Activated CD4-positive, alpha-beta memory T cell treated with anti-CD3 and anti-CD28 coated beads, Interleukin-2, amount 10 ng/mL, durations not matched to agents 7 days and 5 days (primary cell): ENCODE results near the gene SYT2. TPM values are rescaled to one million over a fixed set of nuclear protein-coding genes. Genes with fewer than 3 reads are reported as not detected.
"Not testable (repeated sequence)": the region's sequence is repeated elsewhere in the genome, so short reads cannot be mapped to it uniquely, and the experiment has no call there.

Source experiments
- CTCF ChIA-PET: fragments of 350-600 bp; sonication (Branson Sonifier 250); formaldehyde crosslinking; loops from one replicate; lab custom pipeline; 2021; ENCODE audit warnings: antibody characterized with exemption, inconsistent platforms; lab: Charles Lee
- POLR2A ChIA-PET: fragments of 350-600 bp; sonication (Branson Sonifier 250); formaldehyde crosslinking; loops from one replicate; lab custom pipeline; 2021; ENCODE audit warnings: antibody characterized with exemption; lab: Charles Lee
- DNase-seq: peaks from one replicate; pipeline ENCODE4 v3.0.0-alpha.2; 2020
- H3K27ac Mint-ChIP-seq: one replicate; pipeline ENCODE4 v1.8.0; 2021; ENCODE audit warnings: mild to moderate bottlenecking, mixed read lengths
- H3K27me3 Mint-ChIP-seq: one replicate; pipeline ENCODE4 v1.8.0; 2021; ENCODE audit warnings: mixed read lengths
- H3K36me3 Mint-ChIP-seq: one replicate; pipeline ENCODE4 v1.8.0; 2021; ENCODE audit warnings: low read depth, mixed read lengths
- H3K4me1 Mint-ChIP-seq: one replicate; pipeline ENCODE4 v1.8.0; 2021; ENCODE audit warnings: mixed read lengths
- H3K4me3 Mint-ChIP-seq: one replicate; pipeline ENCODE4 v1.8.0; 2021; ENCODE audit warnings: mild to moderate bottlenecking, mixed read lengths
- H3K9me3 Mint-ChIP-seq: one replicate; pipeline ENCODE4 v1.8.0; 2021; ENCODE audit warnings: mixed read lengths
- total RNA-seq, 2 experiments: library from RNA; stranded (reverse); gene quantifications; one replicate each; pipeline ENCODE4 v1.2.3, GENCODE V29; 2021

SYT2 gene
- total RNA-seq, 2 experiments from 2014 or later: not detected

- Mint-ChIP-seq H3K4me3 (no peak overlapping the region), H3K36me3 (no peaks in the 10 kb centered on the region), H3K4me1 (peaks cover 14% of the 10 kb centered on the region), H3K27ac (no peak overlapping the region), H3K27me3 (no peaks in the 10 kb centered on the region), H3K9me3 (no peaks in the 10 kb centered on the region)
- no peak for DNase-seq
- ChIA-PET CTCF (interaction anchor here (1.1 kb wide), 1 partner anchor 133 kb away, joined by 3 read pairs; no protein-coding TSS in a partner anchor), POLR2A (interaction anchor here (1.6 kb wide), 1 partner anchor 10 kb away, joined by 10 read pairs; no protein-coding TSS in a partner anchor)
Measured at GRCh38 chr1:202586871-202587270, 123.4 kb downstream of the SYT2 start.

- no peaks in the 10 kb centered on the region for H3K36me3 Mint-ChIP-seq
- DNase-seq: no peak
- no peaks in the 10 kb centered on the region for H3K27me3 Mint-ChIP-seq
- H3K4me1 Mint-ChIP-seq: peaks cover 14% of the 10 kb centered on the region
- no peak overlapping the region for H3K4me3 Mint-ChIP-seq
- no peak overlapping the region for H3K27ac Mint-ChIP-seq
- ChIA-PET POLR2A (interaction anchor here (1.1 to 1.6 kb wide), 2 partner anchors 10 to 244 kb away, joined by 3 to 10 read pairs; no protein-coding TSS in a partner anchor), CTCF (no interaction called here)
- no peaks in the 10 kb centered on the region for H3K9me3 Mint-ChIP-seq
Measured at GRCh38 chr1:202586018-202586821, 124.0 kb downstream of the SYT2 start.

DNA sequence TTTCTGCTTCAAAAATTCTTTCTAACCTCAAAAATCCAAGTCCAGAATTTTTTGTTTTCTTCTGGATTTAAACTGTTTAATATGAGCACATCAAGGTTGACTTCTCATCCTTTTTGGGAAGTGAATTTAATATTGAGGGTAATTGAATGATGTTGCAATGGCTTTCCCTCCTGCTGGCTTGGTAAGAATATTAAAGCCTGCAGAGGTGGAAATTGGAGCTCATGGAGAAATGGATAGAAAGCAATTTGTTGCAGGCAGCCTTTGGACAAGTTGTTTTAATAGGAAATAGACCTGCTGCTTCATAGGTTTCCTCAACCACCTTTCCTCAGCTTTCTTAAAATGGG is 124.7 kb downstream of the SYT2 start:
- ChIA-PET CTCF (no interaction called here), POLR2A (interaction anchor here (1.1 to 1.6 kb wide), 2 partner anchors 9 to 243 kb away, joined by 3 to 10 read pairs; no protein-coding TSS in a partner anchor)
- Mint-ChIP-seq H3K36me3 (peaks cover 2% of the 10 kb centered on the region), H3K4me1 (peaks cover 14% of the 10 kb centered on the region), H3K27me3 (no peaks in the 10 kb centered on the region), H3K9me3 (no peaks in the 10 kb centered on the region), H3K4me3 (no peak overlapping the region), H3K27ac (no peak overlapping the region)
- no peak for DNase-seq

DNA sequence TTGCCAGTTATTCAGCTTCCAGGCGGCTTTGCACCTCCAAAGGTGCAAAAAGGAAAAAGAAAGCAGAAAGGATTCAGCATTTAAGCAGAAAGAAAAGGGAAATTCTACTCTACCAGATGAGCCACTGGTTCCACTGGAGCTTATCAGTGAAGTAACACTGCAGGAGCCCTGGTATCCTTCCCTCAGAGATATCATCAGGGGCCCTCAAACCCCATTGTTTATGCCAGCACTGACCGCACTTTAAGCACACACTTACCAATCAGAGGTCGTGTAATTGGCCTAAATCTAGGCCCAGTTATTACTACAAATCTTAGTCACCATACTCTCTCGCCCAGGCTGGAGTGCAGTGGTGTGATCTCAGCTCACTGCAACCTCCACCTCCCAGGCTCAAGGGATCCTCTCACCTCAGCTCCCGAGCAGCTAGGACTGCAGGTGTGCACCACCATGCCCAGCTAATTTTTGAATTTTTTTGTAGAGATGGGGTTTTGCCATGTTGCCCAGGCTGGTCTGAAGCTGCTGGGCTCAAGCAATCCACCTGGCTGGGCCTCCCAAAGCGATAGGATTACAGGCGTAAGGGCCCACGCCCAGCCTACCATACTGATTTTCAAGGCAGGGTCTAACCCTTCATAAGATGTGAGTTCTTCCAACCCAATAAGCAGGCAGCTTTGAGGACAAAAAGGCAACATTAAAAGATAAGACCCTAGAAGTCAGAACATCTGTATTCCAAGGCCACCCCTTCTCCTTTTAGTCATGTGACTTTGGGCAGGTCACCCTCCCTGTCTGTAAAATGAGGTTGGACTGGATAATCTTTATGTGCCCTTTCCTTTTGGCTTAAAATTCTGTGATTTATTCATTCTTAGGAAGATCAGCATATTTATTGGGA is 125.3 kb downstream of the SYT2 start:
- no peaks in the 10 kb centered on the region for H3K9me3 Mint-ChIP-seq
- ChIA-PET POLR2A (interaction anchor here (1.1 to 1.6 kb wide), 2 partner anchors 8 to 243 kb away, joined by 3 to 10 read pairs; no protein-coding TSS in a partner anchor), CTCF (no interaction called here)
- H3K27ac Mint-ChIP-seq: no peak overlapping the region
- no peak for DNase-seq
- no peaks in the 10 kb centered on the region for H3K27me3 Mint-ChIP-seq
- peaks cover 14% of the 10 kb centered on the region for H3K4me1 Mint-ChIP-seq
- peaks cover 2% of the 10 kb centered on the region for H3K36me3 Mint-ChIP-seq
- no peak overlapping the region for H3K4me3 Mint-ChIP-seq

DNA sequence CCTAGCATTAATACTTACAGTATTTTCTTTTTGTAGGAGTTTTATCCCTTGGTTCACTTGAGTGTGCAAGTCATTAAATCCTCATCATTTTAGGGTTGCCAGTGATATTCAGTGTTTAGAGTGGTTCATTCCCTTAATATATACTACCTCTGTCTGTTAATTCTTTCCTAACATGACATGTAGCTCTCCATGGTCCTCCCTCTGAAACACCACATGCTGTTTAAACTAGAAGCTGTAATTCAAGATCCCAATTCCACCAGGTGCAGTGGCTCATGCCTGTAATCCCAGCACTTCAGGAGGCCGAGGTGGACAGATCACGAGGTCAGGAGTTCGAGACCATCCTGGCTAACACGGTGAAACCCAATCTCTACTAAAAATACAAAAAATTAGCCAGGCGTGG is 127.9 kb downstream of the SYT2 start:
- H3K36me3 Mint-ChIP-seq, H3K9me3 Mint-ChIP-seq, DNase-seq, H3K4me1 Mint-ChIP-seq, H3K4me3 Mint-ChIP-seq, H3K27ac Mint-ChIP-seq, H3K27me3 Mint-ChIP-seq, POLR2A ChIA-PET: not testable (repeated sequence)
- CTCF ChIA-PET: interaction anchor here (0.7 to 0.9 kb wide), 2 partner anchors 10 to 18 kb away, joined by 3 read pairs; no protein-coding TSS in a partner anchor

- H3K27ac Mint-ChIP-seq: no peak overlapping the region
- H3K27me3 Mint-ChIP-seq: no peaks in the 10 kb centered on the region
- H3K4me3 Mint-ChIP-seq: no peak overlapping the region
- H3K9me3 Mint-ChIP-seq: no peaks in the 10 kb centered on the region
- no peak for DNase-seq
- peaks cover 2% of the 10 kb centered on the region for H3K36me3 Mint-ChIP-seq
- CTCF ChIA-PET: no interaction called here
- H3K4me1 Mint-ChIP-seq: no peaks in the 10 kb centered on the region
- POLR2A ChIA-PET: no interaction called here
Measured at GRCh38 chr1:202580619-202581018, 129.6 kb downstream of the SYT2 start.

GRCh38 chr1:202579806-202580205 is 130.4 kb downstream of the SYT2 start:
- Mint-ChIP-seq H3K4me3 (no peak overlapping the region), H3K4me1 (no peaks in the 10 kb centered on the region), H3K36me3 (peaks cover 2% of the 10 kb centered on the region), H3K27ac (no peak overlapping the region), H3K9me3 (no peaks in the 10 kb centered on the region), H3K27me3 (no peaks in the 10 kb centered on the region)
- DNase-seq: no peak
- POLR2A ChIA-PET: no interaction called here
- CTCF ChIA-PET: no interaction called here

DNA sequence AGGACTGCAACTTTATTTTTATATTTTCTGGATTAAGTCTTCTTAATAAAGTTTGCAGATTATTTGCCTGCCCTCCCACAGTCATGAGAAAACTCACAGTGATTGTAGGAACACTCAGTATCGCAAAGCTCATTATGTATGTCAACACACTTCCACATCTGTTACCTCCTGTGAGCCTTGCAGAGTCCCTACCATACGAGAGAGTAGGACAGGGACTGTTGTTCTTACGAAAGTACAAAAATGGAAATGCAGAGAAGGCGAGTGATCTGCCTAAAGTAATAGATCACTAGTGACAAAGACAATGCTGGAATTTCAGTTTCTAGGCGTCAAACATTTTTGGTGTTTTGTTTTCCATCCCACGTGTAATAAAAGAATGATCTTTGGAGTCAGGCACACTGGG is 131.7 kb downstream of the SYT2 start:
- Mint-ChIP-seq H3K27me3 (no peaks in the 10 kb centered on the region), H3K4me1 (no peaks in the 10 kb centered on the region), H3K9me3 (no peaks in the 10 kb centered on the region), H3K27ac (no peak overlapping the region), H3K36me3 (peaks cover 2% of the 10 kb centered on the region), H3K4me3 (no peak overlapping the region)
- ChIA-PET CTCF (interaction anchor here (1.0 kb wide), 1 partner anchor 35 kb away, joined by 3 read pairs; no protein-coding TSS in a partner anchor), POLR2A (no interaction called here)
- DNase-seq: no peak

DNA sequence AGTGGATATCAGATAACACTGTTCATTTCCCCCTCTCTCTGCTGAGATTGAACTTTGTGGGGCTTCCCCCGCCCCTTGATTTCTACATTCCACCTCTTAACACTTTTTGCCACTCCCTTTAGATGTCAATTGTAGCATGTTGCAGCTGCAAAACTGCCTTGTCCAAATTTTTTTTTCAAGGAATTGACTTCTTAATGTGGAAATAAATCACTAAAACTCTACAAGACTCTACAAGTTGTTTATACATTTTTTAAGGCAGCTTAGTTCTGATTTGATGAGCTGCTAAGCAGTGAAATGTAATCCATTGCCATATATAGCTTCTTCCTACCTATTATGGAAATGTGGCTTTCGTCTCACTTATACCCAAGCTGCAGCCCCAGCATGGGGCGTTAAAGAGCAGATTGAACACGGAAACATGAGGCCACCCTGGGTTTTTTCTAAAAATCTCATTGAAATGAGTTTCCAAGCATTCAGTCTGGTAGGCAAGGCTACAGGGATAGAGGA is 132.2 kb downstream of the SYT2 start:
- Mint-ChIP-seq H3K4me1 (no peaks in the 10 kb centered on the region), H3K27ac (no peak overlapping the region), H3K9me3 (no peaks in the 10 kb centered on the region), H3K4me3 (no peak overlapping the region), H3K36me3 (peaks cover 2% of the 10 kb centered on the region), H3K27me3 (no peaks in the 10 kb centered on the region)
- POLR2A ChIA-PET: interaction anchor here (3.0 kb wide), 1 partner anchor 8 kb away, joined by 10 read pairs; no protein-coding TSS in a partner anchor
- DNase-seq: no peak
- CTCF ChIA-PET: interaction anchor here (1.0 to 1.1 kb wide), 2 partner anchors 22 to 36 kb away, joined by 3 read pairs; no protein-coding TSS in a partner anchor

- no peaks in the 10 kb centered on the region for H3K9me3 Mint-ChIP-seq
- ChIA-PET CTCF (interaction anchor here (1.1 kb wide), 1 partner anchor 23 kb away, joined by 3 read pairs; no protein-coding TSS in a partner anchor), POLR2A (interaction anchor here (3.0 kb wide), 1 partner anchor 9 kb away, joined by 10 read pairs; no protein-coding TSS in a partner anchor)
- no peak for DNase-seq
- H3K27ac Mint-ChIP-seq: no peak overlapping the region
- no peaks in the 10 kb centered on the region for H3K4me1 Mint-ChIP-seq
- no peaks in the 10 kb centered on the region for H3K27me3 Mint-ChIP-seq
- peaks cover 2% of the 10 kb centered on the region for H3K36me3 Mint-ChIP-seq
- H3K4me3 Mint-ChIP-seq: no peak overlapping the region
Measured at GRCh38 chr1:202577381-202577780, 132.9 kb downstream of the SYT2 start.

- H3K9me3 Mint-ChIP-seq: no peaks in the 10 kb centered on the region
- no peak overlapping the region for H3K27ac Mint-ChIP-seq
- H3K36me3 Mint-ChIP-seq: peaks cover 2% of the 10 kb centered on the region
- CTCF ChIA-PET: no interaction called here
- no peak overlapping the region for H3K4me3 Mint-ChIP-seq
- DNase-seq: no peak
- H3K27me3 Mint-ChIP-seq: no peaks in the 10 kb centered on the region
- no peaks in the 10 kb centered on the region for H3K4me1 Mint-ChIP-seq
- POLR2A ChIA-PET: interaction anchor here (3.0 kb wide), 1 partner anchor 9 kb away, joined by 10 read pairs; no protein-coding TSS in a partner anchor
Measured at GRCh38 chr1:202576816-202577215, 133.4 kb downstream of the SYT2 start.

DNA sequence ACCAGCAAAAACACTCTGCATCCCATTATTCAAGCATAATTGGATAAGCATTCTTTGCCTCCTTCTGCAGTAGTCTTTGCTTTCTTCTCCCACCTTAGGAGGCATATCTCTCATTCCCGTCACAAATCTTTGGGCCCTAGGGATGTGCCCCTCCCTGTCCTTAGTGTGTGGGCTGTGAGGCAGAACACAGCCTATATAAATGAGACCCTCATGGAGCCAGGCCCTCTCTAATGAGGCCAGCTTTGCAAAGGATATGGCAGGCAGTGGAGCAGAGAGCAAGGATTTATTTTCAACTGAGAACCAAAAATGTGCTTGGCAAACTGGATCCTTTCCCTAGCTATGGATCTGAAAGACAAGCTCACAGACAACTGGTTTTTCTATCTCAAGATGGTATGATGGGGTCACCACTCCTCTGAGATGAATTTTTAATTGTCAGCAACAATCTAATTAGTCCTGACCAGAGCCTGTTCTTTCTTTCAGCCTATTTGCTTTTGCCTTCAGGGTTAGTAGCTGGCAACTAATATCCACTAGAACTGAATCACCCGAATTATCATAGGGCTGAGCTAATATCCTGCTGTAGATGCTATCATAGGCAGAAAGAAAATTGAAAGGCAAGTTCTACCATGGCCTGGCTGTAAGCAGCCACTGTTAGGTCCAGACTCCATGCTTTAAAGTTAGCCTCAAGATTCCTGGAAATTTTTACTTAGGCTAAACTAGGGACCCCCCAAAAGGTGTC is 134.2 kb downstream of the SYT2 start:
- no peak for DNase-seq
- Mint-ChIP-seq H3K36me3 (peaks cover 2% of the 10 kb centered on the region), H3K4me3 (no peak overlapping the region), H3K27ac (no peak overlapping the region), H3K9me3 (no peaks in the 10 kb centered on the region), H3K4me1 (no peaks in the 10 kb centered on the region), H3K27me3 (no peaks in the 10 kb centered on the region)
- ChIA-PET CTCF (no interaction called here), POLR2A (interaction anchor here (3.0 kb wide), 1 partner anchor 10 kb away, joined by 10 read pairs; no protein-coding TSS in a partner anchor)
